GM23338 (cell line): ENCODE measurements around the gene PTMA. TPM values are rescaled to one million over a fixed set of nuclear protein-coding genes. Genes with fewer than 3 reads are reported as not detected.

Experiments
- ATAC-seq: fragments of 200-7000 bp; cut with Tn5 transposase; 3 replicates; pipeline ENCODE4 v1.9.1; 2020
- DNase-seq: peaks from one replicate; pipeline ENCODE4 v3.0.0-alpha.2; 2015; ENCODE audit warnings: low spot score
- H2AFZ ChIP-seq: fragments of 200-600 bp; sonication (generic); 2 replicates; pipeline ENCODE4 v1.8.0; 2016; ENCODE audit warnings: antibody characterized with exemption, mild to moderate bottlenecking, moderate library complexity
- H3F3A ChIP-seq: fragments of 200-600 bp; sonication (generic); replicated peaks from 2 replicates; pipeline ENCODE4 v1.8.0; 2017; ENCODE audit warnings: antibody characterized with exemption, mixed run types, low read depth
- H3K27ac ChIP-seq: fragments of 200-600 bp; sonication (generic); 2 replicates; pipeline ENCODE4 v1.6.1; 2016; ENCODE audit warnings: low read depth
- H3K27me3 ChIP-seq: fragments of 200-600 bp; sonication (generic); 2 replicates; pipeline ENCODE4 v1.8.0; 2016; ENCODE audit warnings: mild to moderate bottlenecking, mixed run types, moderate library complexity; ENCODE audit not compliant: insufficient read depth
- H3K36me3 ChIP-seq: fragments of 200-600 bp; sonication (generic); 2 replicates; pipeline ENCODE4 v1.8.0; 2016; ENCODE audit warnings: mild to moderate bottlenecking; ENCODE audit not compliant: insufficient read depth
- H3K4me1 ChIP-seq: fragments of 200-600 bp; sonication (generic); 2 replicates; pipeline ENCODE4 v1.8.0; 2016; ENCODE audit warnings: mild to moderate bottlenecking, moderate library complexity; ENCODE audit not compliant: insufficient read depth
- H3K4me2 ChIP-seq: fragments of 200-600 bp; sonication (generic); 2 replicates; pipeline ENCODE4 v1.7.1; 2017; ENCODE audit warnings: mixed run types
- H3K4me3 ChIP-seq: fragments of 200-600 bp; sonication (generic); 2 replicates; pipeline ENCODE4 v1.6.1; 2016; ENCODE audit warnings: mixed run types
- H3K79me2 ChIP-seq: fragments of 200-600 bp; sonication (generic); replicated peaks from 2 replicates; pipeline ENCODE4 v1.8.0; 2017; ENCODE audit warnings: mild to moderate bottlenecking; ENCODE audit not compliant: insufficient read depth
- H3K9me2 ChIP-seq: fragments of 200-600 bp; sonication (generic); 2 replicates; pipeline ENCODE4 v1.8.0; 2017; ENCODE audit not compliant: insufficient read depth
- H4K20me1 ChIP-seq: fragments of 200-600 bp; sonication (generic); replicated peaks from 2 replicates; pipeline ENCODE4 v1.8.0; 2017; ENCODE audit warnings: mild to moderate bottlenecking; ENCODE audit not compliant: insufficient read depth
- H3K27ac Mint-ChIP-seq: 2 replicates; pipeline ENCODE4 v1.8.0; 2020; ENCODE audit warnings: inconsistent platforms, mild to moderate bottlenecking, moderate library complexity, mixed read lengths
- H3K27me3 Mint-ChIP-seq: 3 replicates; pipeline ENCODE4 v1.8.0; 2022; ENCODE audit warnings: low read depth, mild to moderate bottlenecking, moderate library complexity, mixed read lengths, inconsistent platforms; ENCODE audit not compliant: insufficient read depth, poor library complexity
- H3K36me3 Mint-ChIP-seq: 3 replicates; pipeline ENCODE4 v1.8.0; 2021; ENCODE audit warnings: low read depth, mild to moderate bottlenecking, inconsistent platforms, moderate library complexity, mixed read lengths
- H3K4me1 Mint-ChIP-seq: 3 replicates; pipeline ENCODE4 v1.8.0; 2020; ENCODE audit warnings: mild to moderate bottlenecking, inconsistent platforms, mixed read lengths
- H3K4me3 Mint-ChIP-seq: 3 replicates; pipeline ENCODE4 v1.8.0; 2021; ENCODE audit warnings: moderate library complexity, mild to moderate bottlenecking, inconsistent platforms, mixed read lengths
- H3K9me3 Mint-ChIP-seq: 3 replicates; pipeline ENCODE4 v1.8.0; 2020; ENCODE audit warnings: moderate library complexity, mild to moderate bottlenecking, inconsistent platforms, mixed read lengths
- ETS1 ChIP-seq: IDR thresholded peaks from 2 replicates; pipeline ENCODE4 v1.6.1; 2016; ENCODE audit warnings: antibody characterized with exemption
- EZH2phosphoT487 ChIP-seq: fragments of 200-600 bp; sonication (generic); IDR thresholded peaks from one replicate; pipeline ENCODE4 v1.8.1; 2018; ENCODE audit warnings: antibody characterized with exemption; ENCODE audit not compliant: unreplicated experiment
- POLR2AphosphoS5 ChIP-seq: IDR thresholded peaks from 2 replicates; pipeline ENCODE4 v1.6.1; 2016; ENCODE audit warnings: antibody characterized with exemption, low read depth
- REST ChIP-seq: IDR thresholded peaks from one replicate; pipeline ENCODE4 v1.6.1; 2018; ENCODE audit warnings: antibody characterized with exemption; ENCODE audit not compliant: unreplicated experiment
- STAT1 ChIP-seq: IDR thresholded peaks from one replicate; pipeline ENCODE4 v1.6.1; 2016; ENCODE audit warnings: antibody characterized with exemption; ENCODE audit not compliant: unreplicated experiment
- ZNF114 ChIP-seq: fragments of 250-450 bp; sonication (Bioruptor Pico); IDR thresholded peaks from 2 replicates; pipeline ENCODE4 v1.5.0; 2020; ENCODE audit warnings: mild to moderate bottlenecking, moderate library complexity
- ZNF331 ChIP-seq: fragments of 250-450 bp; sonication (Bioruptor Pico); IDR thresholded peaks from 2 replicates; pipeline ENCODE4 v1.5.0; 2020; ENCODE audit warnings: low read depth, mild to moderate bottlenecking, moderate library complexity
- ZNF462 ChIP-seq: fragments of 250-450 bp; sonication (Bioruptor Pico); IDR thresholded peaks from 2 replicates; pipeline ENCODE4 v1.5.0; 2020; ENCODE audit warnings: mild to moderate bottlenecking, moderate library complexity
- polyA plus RNA-seq: library from polyadenylated mRNA; unstranded; fragments of >200 nt; fragmentation: Nextera tagmentation; extraction: Ambion mirVana; gene quantifications from 2 replicates; pipeline ENCODE4 v1.2.1, GENCODE V29; 2016
- total RNA-seq: library from RNA; depleted of rRNA; stranded (reverse); fragments of >200 nt; shearing (Covaris generic); gene quantifications from 2 replicates; pipeline ENCODE4 v1.2.3, GENCODE V29; 2014

PTMA gene
- total and polyA plus RNA-seq, 2 experiments from 2014 or later: 1,861 to 8,990 TPM

- Histone ChIP-seq H3K4me2 (no peak overlapping the region), H3K9me2 (no peaks in the 10 kb centered on the region), H3K4me1 (peaks cover 19% of the 10 kb centered on the region; the same call in 1 of the 2 replicates), H3K27me3 (no peaks in the 10 kb centered on the region), H3K36me3 (no peaks in the 10 kb centered on the region), H3K4me3 (no peak overlapping the region), H3K27ac (no peak overlapping the region), H3K79me2 (no peaks in the 10 kb centered on the region), H4K20me1 (no peaks in the 10 kb centered on the region), H3F3A (peaks cover 16% of the 10 kb centered on the region; the same call in 1 of the 2 replicates), H2AFZ (no peak overlapping the region)
- Mint-ChIP-seq H3K27ac (no peak overlapping the region), H3K9me3 (no peaks in the 10 kb centered on the region; the same call in 2 of the 3 replicates), H3K4me1 (peaks cover 40% of the 10 kb centered on the region), H3K27me3 (peaks cover 31% of the 10 kb centered on the region), H3K4me3 (no peak overlapping the region), H3K36me3 (no peaks in the 10 kb centered on the region)
- ATAC-seq: no peak
- TF ChIP-seq EZH2phosphoT487 (no peak), ETS1 (no peak)
- no peak for DNase-seq
Measured at GRCh38 chr2:231689124-231689893, 19.0 kb upstream of the PTMA start.

GRCh38 chr2:231691251-231691772 lies 17.0 kb upstream of the PTMA start:
- Mint-ChIP-seq H3K4me1 (peaks cover 30% of the 10 kb centered on the region), H3K27ac (no peak overlapping the region), H3K9me3 (no peaks in the 10 kb centered on the region; the same call in 2 of the 3 replicates), H3K36me3 (no peaks in the 10 kb centered on the region), H3K4me3 (no peak overlapping the region), H3K27me3 (peaks cover 23% of the 10 kb centered on the region)
- H3K4me1 ChIP-seq: peaks cover 11% of the 10 kb centered on the region; the same call in 1 of the 2 replicates
- no peaks in the 10 kb centered on the region for H3K36me3 ChIP-seq
- H3K79me2 ChIP-seq: no peaks in the 10 kb centered on the region
- peaks cover 16% of the 10 kb centered on the region; the same call in 1 of the 2 replicates for H3F3A ChIP-seq
- no peaks in the 10 kb centered on the region for H4K20me1 ChIP-seq
- H2AFZ ChIP-seq: 0 out of 2 replicates have a peak overlapping the region, but pooled peaks have one; percentile 63
- H3K27me3 ChIP-seq: no peaks in the 10 kb centered on the region
- H3K27ac ChIP-seq: no peak overlapping the region
- H3K4me2 ChIP-seq: no peak overlapping the region
- H3K9me2 ChIP-seq: no peaks in the 10 kb centered on the region
- ATAC-seq (no peak; the same call in 2 of the 3 replicates), DNase-seq (peak; percentile 32)
- H3K4me3 ChIP-seq: no peak overlapping the region
- no peak for TF ChIP-seq POLR2AphosphoS5
- no peak for TF ChIP-seq ZNF462 (CRISPR knock-in tag)
- TF ChIP-seq STAT1: no peak
- no peak for TF ChIP-seq ZNF331 (CRISPR knock-in tag)
- TF ChIP-seq ZNF114 (CRISPR knock-in tag): no peak
- no peak for TF ChIP-seq REST
